Smooth muscle cell (in vitro differentiated cells): ENCODE data around the gene ABCC8. TPM values are rescaled to one million over a fixed set of nuclear protein-coding genes. Genes with fewer than 3 reads are reported as not detected.

ENCODE experiments used
- DNase-seq: peaks from one replicate; lab custom pipeline; 2025; ENCODE audit not compliant: unreplicated experiment; lab: John Stamatoyannopoulos, UW
- H2AFZ ChIP-seq: fragments of 200-600 bp; sonication (generic); 2 replicates; pipeline ENCODE4 v1.6.0; 2016; ENCODE audit warnings: antibody characterized with exemption, low read depth, mild to moderate bottlenecking
- H3F3A ChIP-seq: fragments of 200-600 bp; sonication (generic); 2 replicates; pipeline ENCODE4 v1.6.0; 2017; ENCODE audit warnings: antibody characterized with exemption, low read depth
- H3K27ac ChIP-seq: fragments of 200-600 bp; sonication (generic); 2 replicates; pipeline ENCODE4 v1.5.1; 2016; ENCODE audit warnings: low read depth, mild to moderate bottlenecking
- H3K27me3 ChIP-seq: fragments of 200-600 bp; sonication (generic); 2 replicates; pipeline ENCODE4 v1.6.1; 2016; ENCODE audit warnings: low read depth, mild to moderate bottlenecking
- H3K36me3 ChIP-seq: fragments of 200-600 bp; sonication (generic); 2 replicates; pipeline ENCODE4 v1.5.1; 2016; ENCODE audit warnings: low read depth
- H3K4me1 ChIP-seq: fragments of 200-600 bp; sonication (generic); 2 replicates; pipeline ENCODE4 v1.5.1; 2016; ENCODE audit warnings: low read depth
- H3K4me2 ChIP-seq: fragments of 200-600 bp; sonication (generic); 2 replicates; pipeline ENCODE4 v1.6.0; 2016; ENCODE audit warnings: mild to moderate bottlenecking
- H3K4me3 ChIP-seq: fragments of 200-600 bp; sonication (generic); 2 replicates; pipeline ENCODE4 v1.5.1; 2016; ENCODE audit warnings: mild to moderate bottlenecking
- H3K79me2 ChIP-seq: fragments of 200-600 bp; sonication (generic); 2 replicates; pipeline ENCODE4 v1.6.0; 2016; ENCODE audit warnings: low read depth, mild to moderate bottlenecking
- H3K9ac ChIP-seq: fragments of 200-600 bp; sonication (generic); 2 replicates; pipeline ENCODE4 v1.6.0; 2016; ENCODE audit warnings: low read depth
- H3K9me3 ChIP-seq: fragments of 200-600 bp; sonication (generic); replicated peaks from 2 replicates; pipeline ENCODE4 v1.5.1; 2016; ENCODE audit warnings: low read depth
- H4K20me1 ChIP-seq: fragments of 200-600 bp; sonication (generic); 2 replicates; pipeline ENCODE4 v1.6.0; 2016; ENCODE audit warnings: low read depth
- WGBS: methylation state at CpG from one replicate; pipeline ENCODE4 v1.1.7; 2016; ENCODE audit warnings: low lambda C conversion rate; 5-methylcytosine and 5-hydroxymethylcytosine counted together
- polyA plus RNA-seq: library from polyadenylated mRNA; unstranded; fragments of >200 nt; fragmentation: Nextera tagmentation; extraction: Ambion mirVana; gene quantifications from 2 replicates; pipeline ENCODE4 v1.2.1, GENCODE V29; 2016
- total RNA-seq: library from RNA; depleted of rRNA; stranded (reverse); fragments of >200 nt; gene quantifications from 2 replicates; pipeline ENCODE4 v1.2.3, GENCODE V29; 2014
- TF ChIP-seq, protein P1 (sequence below): fragments of 200-600 bp; sonication (generic); IDR thresholded peaks from 2 replicates; pipeline ENCODE4 v1.5.1; 2017; ENCODE audit warnings: borderline replicate concordance, mild to moderate bottlenecking, antibody characterized with exemption; ENCODE audit not compliant: insufficient read depth, poor library complexity, severe bottlenecking

The ABCC8 gene
- total and polyA plus RNA-seq, 2 experiments from 2014 or later = not detected

DNA sequence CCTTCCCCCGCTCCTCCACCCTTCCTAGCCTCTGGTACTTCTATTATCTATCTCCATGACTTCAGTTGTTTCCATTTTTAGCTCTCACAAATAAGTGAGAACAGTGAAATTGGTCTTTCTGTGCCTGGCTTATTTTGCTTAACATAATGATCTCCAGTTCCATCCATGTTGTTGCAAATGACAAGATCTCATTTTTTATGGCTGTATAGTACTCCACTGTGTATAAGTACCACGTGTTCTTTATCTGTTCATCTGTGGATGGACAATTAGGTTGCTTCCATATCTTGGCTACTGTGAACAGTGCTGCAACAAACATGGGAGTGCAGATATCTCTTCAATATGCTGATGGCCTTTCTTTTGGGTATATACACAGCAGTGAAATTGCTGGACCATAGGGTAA is 6.9 kb upstream of the ABCC8 start:
- no peaks in the 10 kb centered on the region for H3K4me1 ChIP-seq
- no peaks in the 10 kb centered on the region for H4K20me1 ChIP-seq
- peaks cover 55% of the 10 kb centered on the region for H3K27me3 ChIP-seq
- H3K4me3 ChIP-seq = no peak overlapping the region
- H3K79me2 ChIP-seq = no peaks in the 10 kb centered on the region
- no peak overlapping the region for H3K9ac ChIP-seq
- no peak overlapping the region for H2AFZ ChIP-seq
- no peaks in the 10 kb centered on the region for H3K36me3 ChIP-seq
- DNase-seq = no peak
- no peak overlapping the region for H3K4me2 ChIP-seq
- H3K9me3 ChIP-seq = no peaks in the 10 kb centered on the region
- H3K27ac ChIP-seq = no peak overlapping the region
- TF ChIP-seq, protein P1, sequence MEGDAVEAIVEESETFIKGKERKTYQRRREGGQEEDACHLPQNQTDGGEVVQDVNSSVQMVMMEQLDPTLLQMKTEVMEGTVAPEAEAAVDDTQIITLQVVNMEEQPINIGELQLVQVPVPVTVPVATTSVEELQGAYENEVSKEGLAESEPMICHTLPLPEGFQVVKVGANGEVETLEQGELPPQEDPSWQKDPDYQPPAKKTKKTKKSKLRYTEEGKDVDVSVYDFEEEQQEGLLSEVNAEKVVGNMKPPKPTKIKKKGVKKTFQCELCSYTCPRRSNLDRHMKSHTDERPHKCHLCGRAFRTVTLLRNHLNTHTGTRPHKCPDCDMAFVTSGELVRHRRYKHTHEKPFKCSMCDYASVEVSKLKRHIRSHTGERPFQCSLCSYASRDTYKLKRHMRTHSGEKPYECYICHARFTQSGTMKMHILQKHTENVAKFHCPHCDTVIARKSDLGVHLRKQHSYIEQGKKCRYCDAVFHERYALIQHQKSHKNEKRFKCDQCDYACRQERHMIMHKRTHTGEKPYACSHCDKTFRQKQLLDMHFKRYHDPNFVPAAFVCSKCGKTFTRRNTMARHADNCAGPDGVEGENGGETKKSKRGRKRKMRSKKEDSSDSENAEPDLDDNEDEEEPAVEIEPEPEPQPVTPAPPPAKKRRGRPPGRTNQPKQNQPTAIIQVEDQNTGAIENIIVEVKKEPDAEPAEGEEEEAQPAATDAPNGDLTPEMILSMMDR = no peak
- 84% methylated on average over 2 of the region's 2 CpGs for WGBS
- no peaks in the 10 kb centered on the region for H3F3A ChIP-seq

DNA sequence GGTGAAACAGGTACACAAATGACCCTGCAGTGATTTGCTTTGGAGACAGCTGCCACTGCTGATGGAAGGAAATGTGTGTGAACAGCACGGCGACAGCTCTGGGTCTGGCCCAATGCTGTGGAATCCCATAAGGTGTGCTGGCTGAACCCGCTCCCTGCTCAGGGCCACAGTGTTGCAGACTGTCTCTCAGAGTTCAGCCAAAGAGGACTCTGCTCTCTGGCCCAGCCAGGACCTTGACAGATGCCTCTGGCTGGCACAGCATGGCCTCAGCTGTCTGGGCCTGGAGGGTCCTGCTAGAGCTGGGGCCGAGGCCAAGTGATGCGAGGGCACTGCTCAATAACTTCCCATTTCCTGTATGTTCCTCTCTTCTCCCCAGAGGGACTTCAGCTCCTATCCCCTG is 5.3 kb upstream of the ABCC8 start:
- DNase-seq = no peak
- H3K9ac ChIP-seq = no peak overlapping the region
- peaks cover 60% of the 10 kb centered on the region for H3K27me3 ChIP-seq
- no peaks in the 10 kb centered on the region for H4K20me1 ChIP-seq
- H3K4me3 ChIP-seq = no peak overlapping the region
- no peak overlapping the region for H2AFZ ChIP-seq
- H3K4me1 ChIP-seq = no peaks in the 10 kb centered on the region
- no peaks in the 10 kb centered on the region for H3K79me2 ChIP-seq
- 95% methylated on average over 5 of the region's 5 CpGs for WGBS
- H3F3A ChIP-seq = no peaks in the 10 kb centered on the region
- no peak overlapping the region for H3K27ac ChIP-seq
- TF ChIP-seq, protein P1 = no peak
- no peaks in the 10 kb centered on the region for H3K36me3 ChIP-seq
- no peaks in the 10 kb centered on the region for H3K9me3 ChIP-seq
- no peak overlapping the region for H3K4me2 ChIP-seq

DNA sequence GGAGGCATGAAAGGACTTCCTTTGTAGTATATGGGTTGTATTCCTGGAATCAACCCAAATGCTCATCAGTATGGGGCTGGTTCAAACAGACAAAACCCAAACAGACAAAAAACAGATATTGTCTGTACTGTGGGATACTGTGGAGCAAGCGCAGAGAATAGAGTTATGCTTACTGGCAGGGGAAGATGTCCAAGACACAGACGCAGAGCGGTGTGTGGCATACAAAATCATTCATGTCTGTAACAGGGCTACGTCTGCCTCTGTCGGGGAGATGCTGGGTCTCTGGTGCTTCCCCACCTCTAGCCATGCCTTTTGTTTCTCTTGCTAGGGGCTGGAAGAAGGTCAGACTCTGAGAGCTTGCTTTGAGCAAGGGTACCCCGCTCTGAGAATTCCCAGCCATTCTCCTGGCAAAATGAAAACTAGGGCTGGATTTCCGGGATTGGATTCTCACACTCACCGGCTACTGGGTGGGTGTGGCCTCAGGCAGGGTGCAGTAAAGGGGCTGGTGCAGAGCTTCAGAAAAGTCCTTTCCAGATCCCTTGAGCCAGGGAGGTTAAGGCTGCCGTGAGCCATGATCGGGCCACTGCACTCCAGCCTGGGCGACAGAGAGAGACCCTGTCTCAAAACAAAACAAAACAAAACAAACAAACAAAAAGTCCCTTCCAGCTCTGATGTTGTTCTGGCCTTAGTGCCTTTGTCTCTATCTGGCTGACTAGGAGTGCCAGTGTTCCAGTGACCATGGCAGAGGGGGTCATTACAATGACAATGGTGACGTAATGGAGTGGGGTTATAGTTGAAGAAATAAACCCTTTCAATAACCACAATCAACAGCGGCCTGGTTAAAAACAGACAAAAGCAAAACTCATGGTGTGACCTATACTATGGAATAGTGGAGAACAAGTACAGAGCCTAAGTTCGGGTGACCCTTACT is 2.9 kb upstream of the ABCC8 start:
- no peak for DNase-seq
- Histone ChIP-seq H3K79me2 (no peaks in the 10 kb centered on the region), H3K4me2 (no peak overlapping the region)

More for the DNA sequence above, 2.9 kb upstream of the ABCC8 start:
- H2AFZ ChIP-seq = no peak overlapping the region
- H3K9ac ChIP-seq = no peak overlapping the region
- H3K36me3 ChIP-seq = no peaks in the 10 kb centered on the region
- H3K4me3 ChIP-seq = no peak overlapping the region
- H4K20me1 ChIP-seq = no peaks in the 10 kb centered on the region
- no peak overlapping the region for H3K27ac ChIP-seq
- TF ChIP-seq, protein P1 = no peak
- no peaks in the 10 kb centered on the region for H3F3A ChIP-seq
- H3K9me3 ChIP-seq = no peaks in the 10 kb centered on the region
- H3K27me3 ChIP-seq = peaks cover 69% of the 10 kb centered on the region
- H3K4me1 ChIP-seq = peaks cover 4% of the 10 kb centered on the region
- 29% methylated on average over 14 of the region's 14 CpGs for WGBS
